GM21515 (cell line): Measurements from ENCODE around the gene AMER3.

ENCODE experiments used
- ATAC-seq: cut with Tn5 transposase; IDR thresholded peaks from one replicate; pipeline ENCODE4 v1.9.1; 2021; ENCODE audit not compliant: unreplicated experiment

AMER3 gene

GRCh38 chr2:130778781-130779180 lies 23.4 kb downstream of the AMER3 start:
- no peak for ATAC-seq

- ATAC-seq = no peak
Measured at GRCh38 chr2:130785466-130786055, 30.2 kb downstream of the AMER3 start.

GRCh38 chr2:130786076-130786475 lies 30.7 kb downstream of the AMER3 start:
- no peak for ATAC-seq

- no peak for ATAC-seq
Measured at GRCh38 chr2:130787841-130788240, 32.5 kb downstream of the AMER3 start.

GRCh38 chr2:130790312-130790711 lies 35.0 kb downstream of the AMER3 start:
- ATAC-seq = no peak

GRCh38 chr2:130790804-130791616 lies 35.7 kb downstream of the AMER3 start:
- no peak for ATAC-seq

- ATAC-seq = no peak
Measured at GRCh38 chr2:130791617-130791939, 36.2 kb downstream of the AMER3 start.

GRCh38 chr2:130795431-130795830 lies 40.1 kb downstream of the AMER3 start:
- ATAC-seq = no peak

- ATAC-seq = no peak
Measured at GRCh38 chr2:130796290-130796689, 41.0 kb downstream of the AMER3 start.

- peak; percentile 95 for ATAC-seq
Measured at GRCh38 chr2:130797493-130798435, 42.4 kb downstream of the AMER3 start.

- ATAC-seq = no peak
Measured at GRCh38 chr2:130798472-130799218, 43.3 kb downstream of the AMER3 start.

- ATAC-seq = no peak
Measured at GRCh38 chr2:130799295-130799694, 44.0 kb downstream of the AMER3 start.

- no peak for ATAC-seq
Measured at GRCh38 chr2:130805613-130806012, 50.3 kb downstream of the AMER3 start.

GRCh38 chr2:130806370-130806769 lies 51.0 kb downstream of the AMER3 start:
- no peak for ATAC-seq

GRCh38 chr2:130807659-130808385 lies 52.5 kb downstream of the AMER3 start:
- no peak for ATAC-seq

- no peak for ATAC-seq
Measured at GRCh38 chr2:130808482-130809268, 53.3 kb downstream of the AMER3 start.

- no peak for ATAC-seq
Measured at GRCh38 chr2:130810490-130810889, 55.1 kb downstream of the AMER3 start.

- no peak for ATAC-seq
Measured at GRCh38 chr2:130813722-130814121, 58.4 kb downstream of the AMER3 start.

- ATAC-seq = no peak
Measured at GRCh38 chr2:130814931-130815680, 59.8 kb downstream of the AMER3 start.
